OCI-LY3 (cell line): Measurements from ENCODE around the gene TBX10.

Experiments used
- EZH2phosphoT487 ChIP-seq: fragments of 200-600 bp; shearing (Covaris generic); IDR thresholded peaks from 2 replicates; pipeline ENCODE4 v1.6.1; 2018; ENCODE audit warnings: antibody characterized with exemption, mixed run types, low read depth
- TF ChIP-seq, protein P1 (sequence below): fragments of 200-600, 300-600 bp; sonication (generic); IDR thresholded peaks from 2 replicates; pipeline ENCODE4 v1.5.1; 2014; ENCODE audit warnings: antibody characterized with exemption, low read length, low read depth

DNA sequence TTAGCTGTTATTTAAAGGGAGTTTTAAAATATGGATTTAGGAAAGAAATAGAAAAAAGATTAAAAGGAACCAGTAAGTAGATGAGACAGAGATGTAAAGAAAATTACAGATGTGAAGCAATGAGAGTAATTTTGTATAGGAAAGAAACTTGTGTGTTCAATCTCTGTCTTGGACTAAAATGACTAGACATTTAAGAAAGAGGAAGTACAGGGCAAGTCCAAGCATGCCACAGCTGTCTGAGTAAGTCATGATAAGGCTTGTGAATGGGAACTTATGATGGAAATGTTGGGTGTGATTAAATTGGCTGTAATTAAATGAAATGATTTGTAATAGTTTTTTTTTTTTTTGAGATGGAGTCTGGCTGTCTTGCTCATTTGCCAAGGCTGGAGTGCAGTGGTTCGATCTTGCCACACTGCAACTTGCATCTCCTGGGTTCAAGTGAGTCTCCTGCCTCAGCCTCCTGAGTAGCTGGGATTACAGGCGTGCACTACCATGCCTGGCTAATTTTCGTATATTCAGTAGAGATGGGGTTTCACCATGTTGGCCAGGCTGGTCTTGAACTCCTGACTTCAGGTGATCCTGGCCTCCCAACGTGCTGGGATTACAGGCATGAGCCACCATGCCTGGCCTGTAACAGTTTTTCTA is 16.8 kb upstream of the TBX10 start:
- TF ChIP-seq, protein P1, sequence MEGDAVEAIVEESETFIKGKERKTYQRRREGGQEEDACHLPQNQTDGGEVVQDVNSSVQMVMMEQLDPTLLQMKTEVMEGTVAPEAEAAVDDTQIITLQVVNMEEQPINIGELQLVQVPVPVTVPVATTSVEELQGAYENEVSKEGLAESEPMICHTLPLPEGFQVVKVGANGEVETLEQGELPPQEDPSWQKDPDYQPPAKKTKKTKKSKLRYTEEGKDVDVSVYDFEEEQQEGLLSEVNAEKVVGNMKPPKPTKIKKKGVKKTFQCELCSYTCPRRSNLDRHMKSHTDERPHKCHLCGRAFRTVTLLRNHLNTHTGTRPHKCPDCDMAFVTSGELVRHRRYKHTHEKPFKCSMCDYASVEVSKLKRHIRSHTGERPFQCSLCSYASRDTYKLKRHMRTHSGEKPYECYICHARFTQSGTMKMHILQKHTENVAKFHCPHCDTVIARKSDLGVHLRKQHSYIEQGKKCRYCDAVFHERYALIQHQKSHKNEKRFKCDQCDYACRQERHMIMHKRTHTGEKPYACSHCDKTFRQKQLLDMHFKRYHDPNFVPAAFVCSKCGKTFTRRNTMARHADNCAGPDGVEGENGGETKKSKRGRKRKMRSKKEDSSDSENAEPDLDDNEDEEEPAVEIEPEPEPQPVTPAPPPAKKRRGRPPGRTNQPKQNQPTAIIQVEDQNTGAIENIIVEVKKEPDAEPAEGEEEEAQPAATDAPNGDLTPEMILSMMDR, result no peak
- no peak for TF ChIP-seq EZH2phosphoT487
